ACHN (cell line): ENCODE results near the gene INAFM1.
"Not testable (repeated sequence)": the region's sequence is repeated elsewhere in the genome, so short reads cannot be mapped to it uniquely, and the experiment has no call there.

Experiments
- DNase-seq: peaks from one replicate; pipeline ENCODE4 v3.0.0-alpha.2; 2015
- in situ Hi-C: cut with HindIII; loops from 2 replicates; pipeline ENCODE4 v1.10.0; 2017; ENCODE audit warnings: low sequenced_read_pairs, low pct_ligation_motif_present, low pct_unique_long_range_greater_than_20kb

INAFM1 gene

DNA sequence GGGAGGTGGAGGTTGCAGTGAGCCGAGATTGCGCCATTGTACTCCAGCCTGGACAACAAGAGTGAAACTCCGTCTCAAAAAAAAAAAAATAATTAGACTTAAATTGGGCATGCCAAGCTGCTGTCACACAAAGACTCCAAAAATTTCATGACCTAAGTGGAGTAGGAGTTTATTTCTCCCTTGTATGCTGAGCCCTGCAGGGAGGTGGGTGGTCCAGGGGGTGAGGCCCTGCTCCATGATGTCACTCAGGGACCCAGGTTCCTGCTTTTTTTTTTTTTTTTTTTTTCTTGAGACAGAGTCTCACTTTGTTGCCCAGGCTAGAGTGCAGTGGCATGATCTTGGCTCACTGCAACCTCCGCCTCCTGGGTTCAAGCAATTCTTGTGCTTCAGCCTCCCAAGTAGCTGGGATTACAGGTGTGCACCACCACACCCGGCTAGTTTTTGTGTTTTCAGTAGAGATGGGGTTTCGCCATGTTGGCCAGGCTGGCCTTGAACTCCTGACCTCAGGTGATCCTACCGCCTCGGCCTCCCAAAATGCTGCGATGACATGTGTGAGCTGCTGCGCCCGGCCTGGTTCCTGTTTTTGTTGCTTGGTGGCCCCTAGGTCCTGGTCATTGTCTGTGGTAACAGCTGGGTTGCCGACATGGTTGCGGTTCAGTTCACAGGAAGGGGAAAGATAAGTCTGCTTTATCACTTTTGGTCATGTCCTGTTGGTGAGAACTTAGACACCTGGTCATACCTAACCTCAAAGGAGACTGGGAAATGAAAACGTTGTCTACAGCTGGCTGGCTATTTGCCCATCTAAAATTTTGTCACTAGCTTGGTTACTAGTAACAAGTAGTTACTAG, 12.5 kb upstream of the INAFM1 start:
- in situ Hi-C loops, DNase-seq: not testable (repeated sequence)

GRCh38 chr19:47264629-47265028, 10.1 kb upstream of the INAFM1 start:
- in situ Hi-C loops: no loop called here

DNA sequence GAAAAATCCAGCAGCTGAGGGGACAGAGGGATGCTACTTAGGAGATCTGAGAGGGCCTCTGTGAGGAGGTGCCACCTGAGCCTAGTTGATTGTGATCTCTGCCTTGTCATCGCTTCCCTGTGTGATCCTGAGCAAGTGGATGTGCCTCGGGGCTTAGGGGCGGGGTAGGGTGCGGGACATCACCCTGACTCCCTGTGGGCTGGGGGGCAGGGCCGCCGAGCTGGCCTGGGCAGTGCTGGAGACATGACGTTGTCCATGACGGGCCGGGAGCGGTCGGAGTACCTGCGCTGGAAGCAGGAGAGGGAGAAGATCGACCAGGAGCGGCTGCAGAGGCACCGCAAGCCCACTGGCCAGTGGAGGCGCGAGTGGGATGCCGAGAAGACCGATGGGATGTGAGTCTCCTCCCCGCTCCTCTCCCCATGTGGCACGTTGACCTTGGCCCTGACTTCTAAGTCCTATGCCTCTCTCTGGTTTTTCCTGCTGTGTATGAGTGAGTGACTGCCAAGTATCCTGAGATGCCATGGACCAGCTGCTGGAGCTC, 8.2 kb upstream of the INAFM1 start:
- in situ Hi-C loops: no loop called here

More at GRCh38 chr19:47264629-47265028, 10.1 kb upstream of the INAFM1 start:
- no peak for DNase-seq

DNA sequence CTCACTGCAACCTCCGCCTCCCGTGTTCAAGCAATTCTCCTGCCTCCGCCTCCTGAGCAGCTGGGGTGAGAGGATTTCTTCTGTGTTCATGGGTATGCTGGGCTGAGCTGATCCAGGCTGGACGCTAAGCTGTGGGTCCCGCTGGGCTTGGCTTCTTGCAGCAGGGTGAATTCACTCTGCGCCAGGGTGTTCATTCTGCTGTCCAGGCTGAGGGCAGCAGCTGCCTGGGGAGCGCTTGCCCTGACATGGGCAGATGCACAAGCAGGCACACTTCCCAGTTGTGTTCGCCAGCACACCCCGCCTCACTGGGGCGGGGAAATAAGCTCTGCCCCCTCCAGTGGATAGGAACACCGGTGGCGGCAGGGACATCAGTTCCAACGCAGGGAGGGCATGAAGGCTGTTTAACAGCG, 7.3 kb upstream of the INAFM1 start:
- in situ Hi-C loops: no loop called here
- DNase-seq: no peak

More for the DNA sequence above, 8.2 kb upstream of the INAFM1 start:
- DNase-seq: no peak

DNA sequence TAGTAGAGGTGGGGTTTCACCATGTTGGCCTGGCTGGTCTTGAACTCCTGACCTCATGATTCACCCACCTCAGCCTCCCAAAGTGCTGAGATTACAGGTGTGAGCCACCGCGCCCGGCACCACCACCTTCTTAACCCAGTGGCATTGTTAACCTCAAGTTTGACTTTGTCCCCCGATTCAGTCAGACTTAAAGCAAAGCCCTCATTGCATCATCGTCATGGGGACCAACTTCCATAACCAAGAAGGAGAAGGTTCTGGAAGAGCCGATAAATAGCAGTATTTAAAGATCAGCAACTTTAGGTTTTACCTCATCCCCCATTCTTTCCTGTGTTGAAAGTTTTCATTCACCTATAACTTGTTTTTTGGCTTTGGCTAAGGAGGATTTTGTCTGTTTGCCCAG, 6.7 kb upstream of the INAFM1 start:
- in situ Hi-C loops: no loop called here
- no peak for DNase-seq

DNA sequence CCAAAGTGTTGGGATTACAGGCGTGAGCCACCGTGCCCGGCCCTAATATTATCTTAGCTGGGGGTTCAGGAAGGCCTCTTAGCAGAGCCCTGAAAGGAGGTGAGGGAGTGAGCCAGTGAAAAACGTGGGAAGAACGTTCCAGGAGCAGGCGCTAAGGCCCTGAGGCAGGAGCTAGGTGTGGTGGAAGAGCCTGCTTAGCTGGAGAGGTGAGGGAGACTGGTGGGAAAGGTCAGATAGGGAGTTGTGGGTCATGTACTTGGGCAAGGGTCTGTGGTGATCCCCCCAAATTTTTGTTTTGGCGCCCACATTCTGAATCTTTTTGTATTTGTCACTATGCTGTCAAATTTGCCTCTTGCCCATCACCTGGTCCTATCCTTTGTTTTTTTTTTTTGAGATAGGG, 5.1 kb upstream of the INAFM1 start:
- no peak for DNase-seq
- in situ Hi-C loops: no loop called here

GRCh38 chr19:47270408-47270807, 4.3 kb upstream of the INAFM1 start:
- in situ Hi-C loops: no loop called here
- no peak for DNase-seq

GRCh38 chr19:47271949-47272348, 2.7 kb upstream of the INAFM1 start:
- DNase-seq: no peak
- in situ Hi-C loops: no loop called here

GRCh38 chr19:47272448-47273312, 2.0 kb upstream of the INAFM1 start:
- in situ Hi-C loops: no loop called here
- no peak for DNase-seq

DNA sequence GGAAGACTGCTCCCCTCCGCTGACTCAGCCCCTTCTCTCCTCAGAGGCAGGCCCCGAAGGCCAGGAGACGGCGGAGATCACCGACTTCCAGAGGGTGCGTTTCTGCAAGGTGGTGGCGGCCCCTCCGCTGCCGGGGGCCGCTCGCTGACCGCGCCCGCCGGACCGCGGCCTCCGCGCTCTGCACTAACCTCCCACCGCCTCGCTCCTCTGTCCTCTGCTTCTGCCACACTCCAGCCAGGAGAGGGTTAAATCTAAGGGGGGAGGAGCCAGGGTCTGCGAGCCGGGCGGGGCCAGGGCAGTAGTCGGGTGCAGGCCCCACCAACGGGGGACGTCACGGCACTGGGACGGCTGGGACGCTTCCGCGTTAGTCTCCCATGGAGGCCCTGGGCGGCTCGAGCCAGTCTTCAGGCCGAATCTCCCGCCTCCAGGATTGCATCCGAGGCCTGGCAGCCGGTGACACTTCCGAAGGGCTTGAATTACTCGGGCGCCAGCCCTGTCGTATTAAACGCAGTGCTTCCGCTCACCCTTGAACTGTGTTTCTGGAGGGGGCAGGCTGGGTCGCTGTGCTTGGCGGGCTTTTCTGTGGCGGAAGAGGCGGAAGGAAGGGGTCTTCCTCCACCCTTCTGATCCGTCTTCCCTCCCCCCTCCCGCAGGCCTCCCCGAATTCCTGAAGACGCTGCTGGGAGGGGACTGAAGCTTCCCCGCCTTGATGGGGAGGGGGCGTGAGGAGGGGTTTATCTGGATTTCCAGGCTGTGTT, 1.2 kb upstream of the INAFM1 start:
- DNase-seq: peak; percentile 87

DNA sequence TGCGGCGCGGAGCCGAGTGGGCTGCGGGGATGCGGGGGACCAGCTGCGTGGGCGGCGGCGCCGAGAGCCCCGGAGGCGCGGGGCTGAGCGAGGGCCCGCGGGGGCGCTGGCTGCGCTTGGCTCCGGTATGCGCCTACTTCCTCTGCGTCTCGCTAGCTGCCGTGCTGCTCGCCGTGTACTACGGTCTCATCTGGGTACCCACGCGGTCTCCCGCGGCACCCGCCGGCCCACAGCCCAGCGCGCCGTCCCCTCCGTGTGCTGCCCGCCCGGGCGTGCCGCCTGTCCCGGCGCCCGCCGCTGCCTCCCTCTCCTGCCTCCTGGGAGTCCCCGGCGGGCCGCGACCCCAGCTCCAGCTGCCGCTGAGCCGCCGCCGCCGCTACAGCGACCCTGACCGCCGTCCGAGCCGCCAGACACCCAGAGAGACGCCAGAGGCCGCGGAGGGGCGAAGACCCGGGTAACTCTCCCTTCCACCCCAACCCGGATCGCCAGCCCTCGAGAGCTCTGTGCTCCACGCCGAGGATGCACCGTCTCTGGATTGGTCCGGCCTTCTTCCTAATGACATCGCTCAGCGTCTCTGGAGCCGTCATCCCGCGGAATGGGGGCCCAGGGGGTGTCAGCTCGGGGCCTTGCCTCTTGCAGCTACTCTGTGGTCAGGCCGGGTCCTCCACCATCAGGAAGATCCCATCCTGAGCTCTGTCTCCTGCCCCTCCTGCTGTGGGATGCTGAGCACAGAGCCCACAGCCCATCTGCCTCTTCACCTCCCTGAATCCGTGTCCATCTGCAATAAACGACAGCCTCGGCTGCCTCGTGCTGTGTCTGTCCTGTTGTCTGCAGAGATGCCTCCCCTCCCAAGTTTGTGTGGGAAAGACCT, 441 bp downstream of the INAFM1 start:
- in situ Hi-C loops: no loop called here
- no peak for DNase-seq

More for the DNA sequence above, 1.2 kb upstream of the INAFM1 start:
- in situ Hi-C loops: no loop called here

- DNase-seq: no peak
- in situ Hi-C loops: no loop called here
Observed at GRCh38 chr19:47275791-47276461, 1.2 kb downstream of the INAFM1 start.

GRCh38 chr19:47276513-47276912, 1.8 kb downstream of the INAFM1 start:
- DNase-seq, in situ Hi-C loops: not testable (repeated sequence)

GRCh38 chr19:47280183-47280797, 5.6 kb downstream of the INAFM1 start:
- in situ Hi-C loops: no loop called here

GRCh38 chr19:47283405-47284059, 8.8 kb downstream of the INAFM1 start:
- in situ Hi-C loops: no loop called here
- no peak for DNase-seq

More at GRCh38 chr19:47280183-47280797, 5.6 kb downstream of the INAFM1 start:
- peak; percentile 55 for DNase-seq

DNA sequence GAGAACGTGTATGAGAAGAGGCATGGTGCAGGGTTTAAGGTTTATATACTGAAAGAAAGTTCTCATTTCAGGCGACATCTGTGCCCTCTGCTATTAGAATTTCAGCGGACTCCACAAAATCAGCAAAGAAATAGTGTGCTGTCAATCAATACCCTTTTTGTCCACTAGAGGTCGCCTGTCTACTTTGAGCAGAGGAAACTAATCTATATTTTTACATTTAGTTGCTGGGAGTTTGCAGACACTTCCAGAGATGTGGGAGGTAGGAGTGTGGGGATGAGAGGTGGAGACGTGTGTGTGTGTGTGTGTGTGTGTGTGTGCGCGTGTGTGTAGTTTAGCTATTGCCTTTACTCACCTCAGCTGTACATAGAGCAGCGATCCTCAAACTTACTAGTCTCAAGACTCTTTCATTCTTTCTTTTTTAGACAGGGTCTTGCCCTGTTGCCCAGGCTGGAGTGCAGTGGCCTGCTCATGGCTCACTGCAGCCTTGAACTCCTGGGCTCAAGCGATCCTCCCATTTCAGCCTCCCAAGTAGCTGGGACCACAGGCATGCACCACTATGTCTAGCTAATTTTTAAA, 9.7 kb downstream of the INAFM1 start:
- in situ Hi-C loops: no loop called here

More for the DNA sequence above, 9.7 kb downstream of the INAFM1 start:
- peak; percentile 50 for DNase-seq
